A673 (cell line): ENCODE data around the gene BMAL2. TPM values are rescaled to one million over a fixed set of nuclear protein-coding genes. Genes with fewer than 3 reads are reported as not detected.

ENCODE experiments used
- BruUV-seq: library from RNA; stranded (reverse); fragments of 400-500 nt; replicated peaks from 2 replicates; lab custom pipeline; 2021; lab: Mats Ljungman, UMichigan
- CTCF ChIA-PET: fragments of 300-600 bp; sonication (Branson Sonifier 250); formaldehyde crosslinking; loops from one replicate; lab custom pipeline; 2022; ENCODE audit warnings: antibody characterized with exemption; lab: Charles Lee
- POLR2A ChIA-PET: fragments of 300-600 bp; sonication (Branson Sonifier 250); formaldehyde crosslinking; loops from one replicate; lab custom pipeline; 2022; ENCODE audit warnings: antibody characterized with exemption; ENCODE audit not compliant: low non-redundant PET; lab: Charles Lee
- DNase-seq: peaks from one replicate; pipeline ENCODE4 v3.0.0-alpha.2; 2015; ENCODE audit warnings: low spot score
- H3K27ac ChIP-seq: fragments of 200-600 bp; sonication (generic); 2 replicates; pipeline ENCODE4 v1.5.1; 2016; ENCODE audit warnings: mixed run types, low read depth, mild to moderate bottlenecking, mixed read lengths, antibody characterized with exemption, low read length; ENCODE audit not compliant: poor library complexity, severe bottlenecking
- H3K27me3 ChIP-seq: fragments of 200-600 bp; sonication (generic); replicated peaks from 2 replicates; pipeline ENCODE4 v1.6.1; 2017; ENCODE audit warnings: mixed run types, low read depth, mild to moderate bottlenecking, mixed read lengths, antibody characterized with exemption, low read length; ENCODE audit not compliant: insufficient read depth, poor library complexity
- H3K36me3 ChIP-seq: fragments of 200-600 bp; sonication (generic); 2 replicates; pipeline ENCODE4 v1.6.1; 2016; ENCODE audit warnings: mixed run types, mild to moderate bottlenecking, mixed read lengths, antibody characterized with exemption, low read length; ENCODE audit not compliant: insufficient read depth, poor library complexity, severe bottlenecking
- H3K4me1 ChIP-seq: fragments of 200-600 bp; sonication (generic); 2 replicates; pipeline ENCODE4 v1.6.1; 2017; ENCODE audit warnings: mixed run types, mild to moderate bottlenecking, mixed read lengths, antibody characterized with exemption, low read length; ENCODE audit not compliant: insufficient read depth, poor library complexity, severe bottlenecking
- H3K4me3 ChIP-seq: fragments of 200-600 bp; sonication (generic); 2 replicates; pipeline ENCODE4 v1.5.1; 2016; ENCODE audit warnings: low read depth, mixed run types, mild to moderate bottlenecking, mixed read lengths, low read length; ENCODE audit not compliant: poor library complexity, severe bottlenecking
- H3K9me3 ChIP-seq: fragments of 200-600 bp; sonication (generic); 2 replicates; pipeline ENCODE4 v1.6.1; 2016; ENCODE audit warnings: mixed run types, low read depth, mild to moderate bottlenecking, mixed read lengths, antibody characterized with exemption, low read length; ENCODE audit not compliant: poor library complexity, severe bottlenecking
- CTCF ChIP-seq: fragments of 300-800, 200-600 bp; sonication (generic); conservative IDR thresholded peaks from 2 replicates; pipeline ENCODE4 v1.5.1; 2017; ENCODE audit warnings: low read depth, mild to moderate bottlenecking, antibody characterized with exemption, low read length, moderate library complexity, mixed read lengths
- EZH2 ChIP-seq: fragments of 200-600 bp; sonication (generic); IDR thresholded peaks from 2 replicates; pipeline ENCODE4 v1.6.1; 2017; ENCODE audit warnings: borderline replicate concordance, low read depth, mild to moderate bottlenecking, mixed read lengths, antibody characterized with exemption, low read length; ENCODE audit not compliant: poor library complexity, severe bottlenecking
- intact Hi-C: fragments of 100-400 bp; cut with micrococcal nuclease; formaldehyde crosslinking; loops from one replicate; pipeline ENCODE4 v1.10.0; 2022; ENCODE audit not compliant: unreplicated experiment
- total RNA-seq: library from RNA; stranded (reverse); gene quantifications from 2 replicates; pipeline ENCODE4 v1.2.3, GENCODE V29; 2021

Gene BMAL2
- total RNA-seq, 1 experiment from 2014 or later: 10.3 TPM

GRCh38 chr12:27316947-27317346, 15.7 kb upstream of the BMAL2 start:
- Histone ChIP-seq H3K36me3 (no peaks in the 10 kb centered on the region), H3K4me1 (no peaks in the 10 kb centered on the region), H3K9me3 (no peaks in the 10 kb centered on the region), H3K27ac (no peak overlapping the region), H3K4me3 (no peak overlapping the region), H3K27me3 (no peaks in the 10 kb centered on the region)
- DNase-seq: no peak
- intact Hi-C loops: no loop called here
- BruUV-seq: no TSS peak
- ChIA-PET POLR2A (no interaction called here), CTCF (no interaction called here)
- TF ChIP-seq EZH2: no peak
- TF ChIP-seq CTCF: no peak

GRCh38 chr12:27319409-27319808, 13.2 kb upstream of the BMAL2 start:
- Histone ChIP-seq H3K9me3 (no peaks in the 10 kb centered on the region), H3K4me3 (no peak overlapping the region), H3K4me1 (no peaks in the 10 kb centered on the region), H3K36me3 (peaks cover 4% of the 10 kb centered on the region), H3K27me3 (no peaks in the 10 kb centered on the region), H3K27ac (no peak overlapping the region)
- DNase-seq: no peak
- CTCF ChIA-PET: no interaction called here
- intact Hi-C loops: no loop called here
- no peak for TF ChIP-seq EZH2
- no peak for TF ChIP-seq CTCF
- POLR2A ChIA-PET: no interaction called here
- no TSS peak for BruUV-seq

- peaks cover 4% of the 10 kb centered on the region for H3K36me3 ChIP-seq
- POLR2A ChIA-PET: no interaction called here
- BruUV-seq: no TSS peak
Observed at GRCh38 chr12:27319848-27320247, 12.8 kb upstream of the BMAL2 start.

More at GRCh38 chr12:27319848-27320247, 12.8 kb upstream of the BMAL2 start:
- TF ChIP-seq CTCF (no peak), EZH2 (no peak)
- CTCF ChIA-PET: no interaction called here
- DNase-seq: no peak
- Histone ChIP-seq H3K9me3 (no peaks in the 10 kb centered on the region), H3K4me1 (no peaks in the 10 kb centered on the region), H3K27me3 (no peaks in the 10 kb centered on the region), H3K4me3 (no peak overlapping the region), H3K27ac (no peak overlapping the region)
- intact Hi-C loops: no loop called here
